ENCODE measurements around the gene CAP2. TPM values are rescaled to one million over a fixed set of nuclear protein-coding genes. Genes with fewer than 3 reads are reported as not detected.
"Not testable (repeated sequence)": the region's sequence is repeated elsewhere in the genome, so short reads cannot be mapped to it uniquely, and the experiment has no call there.

The CAP2 gene
- total RNA-seq, 2 donors from 2014 or later = 2.7 to 10.4 TPM

DNA sequence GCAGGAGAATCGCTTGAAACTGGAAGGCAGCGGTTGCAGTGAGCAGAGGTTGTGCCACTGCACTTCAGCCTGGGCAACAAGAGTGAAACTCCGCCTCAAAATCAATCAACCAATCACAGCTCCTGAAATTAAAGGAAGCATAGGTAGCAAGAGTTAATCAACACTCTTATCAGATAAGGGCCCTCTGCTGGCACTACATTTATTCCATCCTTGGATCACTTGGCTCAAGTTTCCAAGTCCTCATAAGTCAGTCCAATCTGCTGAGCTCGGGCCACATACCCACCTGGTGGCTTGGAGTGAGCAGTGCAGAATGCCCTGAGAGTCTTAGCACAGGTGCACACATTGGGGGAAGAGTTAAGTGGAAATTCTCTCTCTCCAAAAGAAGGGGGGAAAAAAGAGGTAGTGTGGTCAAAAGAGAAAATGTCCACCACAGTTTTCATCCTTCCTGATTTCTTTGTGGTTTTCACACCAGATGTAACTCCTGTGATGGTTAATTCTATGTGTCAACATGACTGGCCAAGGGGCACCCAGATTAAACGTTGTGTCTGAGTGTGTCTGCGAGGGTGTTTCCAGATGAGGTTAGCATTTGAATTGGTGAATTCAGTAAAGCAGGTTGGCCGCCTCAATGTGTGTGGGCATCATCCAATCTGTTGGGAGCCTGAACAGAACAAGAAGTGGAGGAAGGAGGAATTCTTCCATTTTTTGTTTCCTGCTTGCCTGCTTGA is 192.5 kb downstream of the CAP2 start:
- peak overlapping the region; percentile 51 for H3K27ac ChIP-seq
- H3K36me3 ChIP-seq = no peaks in the 10 kb centered on the region
- peak; percentile 61 for DNase-seq
- no peaks in the 10 kb centered on the region for H3K27me3 ChIP-seq
- intact Hi-C loops (cut with DNase I) = loop anchor here (10.0 kb wide), 2 partner anchors 121 to 219 kb away; no protein-coding TSS in a partner anchor
- no peak overlapping the region for H3K9ac ChIP-seq (ENCODE audit: low read depth in 2 of 2, low read length in 2 of 2)
- TF ChIP-seq, protein P1, sequence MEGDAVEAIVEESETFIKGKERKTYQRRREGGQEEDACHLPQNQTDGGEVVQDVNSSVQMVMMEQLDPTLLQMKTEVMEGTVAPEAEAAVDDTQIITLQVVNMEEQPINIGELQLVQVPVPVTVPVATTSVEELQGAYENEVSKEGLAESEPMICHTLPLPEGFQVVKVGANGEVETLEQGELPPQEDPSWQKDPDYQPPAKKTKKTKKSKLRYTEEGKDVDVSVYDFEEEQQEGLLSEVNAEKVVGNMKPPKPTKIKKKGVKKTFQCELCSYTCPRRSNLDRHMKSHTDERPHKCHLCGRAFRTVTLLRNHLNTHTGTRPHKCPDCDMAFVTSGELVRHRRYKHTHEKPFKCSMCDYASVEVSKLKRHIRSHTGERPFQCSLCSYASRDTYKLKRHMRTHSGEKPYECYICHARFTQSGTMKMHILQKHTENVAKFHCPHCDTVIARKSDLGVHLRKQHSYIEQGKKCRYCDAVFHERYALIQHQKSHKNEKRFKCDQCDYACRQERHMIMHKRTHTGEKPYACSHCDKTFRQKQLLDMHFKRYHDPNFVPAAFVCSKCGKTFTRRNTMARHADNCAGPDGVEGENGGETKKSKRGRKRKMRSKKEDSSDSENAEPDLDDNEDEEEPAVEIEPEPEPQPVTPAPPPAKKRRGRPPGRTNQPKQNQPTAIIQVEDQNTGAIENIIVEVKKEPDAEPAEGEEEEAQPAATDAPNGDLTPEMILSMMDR (IDR thresholded peaks at IDR 0.05) = peak; percentile 22
- no peaks in the 10 kb centered on the region for H3K9me3 ChIP-seq
- H3K4me3 ChIP-seq = no peak overlapping the region
- peaks cover 4% of the 10 kb centered on the region for H3K4me1 ChIP-seq

DNA sequence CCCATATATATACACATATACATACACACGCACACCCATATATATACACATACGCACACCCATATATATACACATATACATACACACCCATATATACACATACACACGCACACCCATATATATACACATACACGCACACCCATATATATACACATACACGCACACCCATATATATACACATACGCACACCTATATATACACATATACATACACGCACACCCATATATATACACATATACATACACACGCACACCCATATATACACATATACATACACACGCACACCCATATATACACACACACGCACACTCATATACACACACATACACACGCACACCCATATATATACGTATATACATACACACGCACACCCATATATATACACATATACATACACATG is 193.2 kb downstream of the CAP2 start:
- not testable (repeated sequence) for H3K9ac ChIP-seq (ENCODE audit: low read depth in 2 of 2, low read length in 2 of 2); H3K36me3 ChIP-seq; H3K27ac ChIP-seq; H3K4me1 ChIP-seq; H3K27me3 ChIP-seq; H3K4me3 ChIP-seq; DNase-seq; H3K9me3 ChIP-seq
- intact Hi-C loops (cut with DNase I) = loop anchor here (10.0 kb wide), 2 partner anchors 122 to 218 kb away; no protein-coding TSS in a partner anchor

DNA sequence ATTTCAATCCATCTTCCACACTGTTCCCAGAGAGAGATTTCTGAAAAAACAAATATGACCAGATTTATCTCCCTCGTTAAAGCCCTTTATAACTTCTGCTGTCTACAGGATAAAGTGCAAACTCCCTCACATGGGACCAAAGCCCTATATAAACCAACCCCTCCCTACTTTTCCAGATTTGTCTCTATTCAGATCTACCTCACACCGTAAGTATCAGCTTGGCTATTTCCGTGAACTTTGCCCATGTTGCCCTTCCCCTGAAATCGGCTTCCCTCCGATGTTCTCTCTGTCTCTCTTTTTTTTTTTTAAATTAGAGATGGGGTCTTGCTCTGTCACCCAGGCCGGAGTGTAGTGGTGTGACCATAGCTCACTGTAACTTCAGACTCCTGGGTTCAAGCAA is 194.6 kb downstream of the CAP2 start:
- DNase-seq = peak; percentile 59

DNA sequence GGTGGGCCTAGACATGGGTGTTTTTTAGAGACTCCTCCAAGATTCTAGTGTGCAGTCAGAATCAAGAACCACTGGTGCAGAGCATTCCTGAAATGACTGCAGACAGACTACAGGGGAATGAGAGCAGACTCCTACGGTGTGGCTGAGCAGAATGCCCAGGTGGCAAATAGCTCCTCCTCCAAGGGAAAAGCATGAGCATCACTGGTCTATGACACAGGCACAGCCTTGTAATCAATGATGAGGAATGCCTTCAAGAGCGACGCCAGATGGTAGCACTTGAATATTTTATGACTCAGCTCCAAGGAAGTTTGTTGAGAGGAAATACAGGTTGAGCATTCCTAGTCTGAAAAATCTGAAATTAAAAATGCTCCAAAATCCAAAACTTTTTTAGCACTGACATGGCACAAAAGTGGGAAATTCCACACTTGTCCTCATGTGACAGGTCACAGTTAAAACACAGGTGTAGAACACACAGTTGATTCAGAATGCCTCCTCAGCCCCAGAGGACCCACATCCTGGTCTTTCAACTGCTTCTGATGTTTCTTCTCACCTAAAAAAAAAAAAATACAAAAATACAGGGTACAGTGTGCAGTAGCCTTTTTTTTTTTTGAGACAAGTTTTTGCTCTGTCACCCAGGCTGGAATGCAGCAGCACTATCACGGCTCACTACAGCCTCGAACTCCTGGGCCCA is 196.2 kb downstream of the CAP2 start:
- intact Hi-C loops (cut with DNase I) = loop anchor here (10.0 kb wide), 2 partner anchors 125 to 215 kb away; no protein-coding TSS in a partner anchor

More for the DNA sequence above, 194.6 kb downstream of the CAP2 start:
- H3K27ac ChIP-seq = peak overlapping the region; percentile 61
- no peaks in the 10 kb centered on the region for H3K27me3 ChIP-seq
- no peak overlapping the region for H3K4me3 ChIP-seq
- no peak overlapping the region for H3K9ac ChIP-seq (ENCODE audit: low read depth in 2 of 2, low read length in 2 of 2)
- TF ChIP-seq, protein P1 (IDR thresholded peaks at IDR 0.05) = no peak
- no peaks in the 10 kb centered on the region for H3K36me3 ChIP-seq
- H3K4me1 ChIP-seq = peaks cover 4% of the 10 kb centered on the region
- intact Hi-C loops (cut with DNase I) = loop anchor here (10.0 kb wide), 2 partner anchors 123 to 217 kb away; no protein-coding TSS in a partner anchor
- no peaks in the 10 kb centered on the region for H3K9me3 ChIP-seq

DNA sequence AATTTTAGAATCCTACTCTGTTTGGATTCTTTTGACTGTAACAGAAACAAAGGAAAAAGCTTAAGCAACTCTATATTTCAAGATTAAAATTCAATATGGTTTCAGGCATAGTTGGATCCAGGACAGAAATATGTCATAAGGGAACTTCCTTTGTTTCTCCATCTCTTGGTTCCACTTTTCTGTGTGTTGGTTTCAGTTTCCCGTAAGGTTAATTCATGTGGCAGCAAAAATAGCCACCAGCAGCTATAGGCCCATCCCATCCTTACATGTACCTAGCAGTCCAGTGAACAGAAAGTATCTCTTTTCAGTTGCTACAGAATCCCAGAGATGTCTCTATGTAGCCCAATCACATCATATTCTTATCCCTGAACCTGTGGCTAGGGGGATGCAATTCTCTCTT is 197.9 kb downstream of the CAP2 start:
- Histone ChIP-seq H3K4me1 (no peaks in the 10 kb centered on the region), H3K27me3 (no peaks in the 10 kb centered on the region), H3K4me3 (no peak overlapping the region), H3K27ac (no peak overlapping the region), H3K9me3 (no peaks in the 10 kb centered on the region), H3K9ac (ENCODE audit: low read depth in 2 of 2, low read length in 2 of 2) (no peak overlapping the region), H3K36me3 (no peaks in the 10 kb centered on the region)
- TF ChIP-seq, protein P1 (IDR thresholded peaks at IDR 0.05) = no peak
- DNase-seq = no peak
- intact Hi-C loops (cut with DNase I) = no loop called here

More for the DNA sequence above, 196.2 kb downstream of the CAP2 start:
- TF ChIP-seq, protein P1 (IDR thresholded peaks at IDR 0.05) = no peak
- Histone ChIP-seq H3K4me3 (no peak overlapping the region), H3K27me3 (no peaks in the 10 kb centered on the region), H3K27ac (peak overlapping the region; percentile 3), H3K36me3 (no peaks in the 10 kb centered on the region), H3K9me3 (no peaks in the 10 kb centered on the region), H3K4me1 (no peaks in the 10 kb centered on the region), H3K9ac (ENCODE audit: low read depth in 2 of 2, low read length in 2 of 2) (peak overlapping the region in 1 of 2 donors; percentile 4)
- peak; percentile 80 for DNase-seq
